GM18858 (cell line): Measurements from ENCODE around the gene MED17.

Source experiments
- ATAC-seq: cut with Tn5 transposase; IDR thresholded peaks from one replicate; pipeline ENCODE4 v1.9.1; 2021; ENCODE audit not compliant: unreplicated experiment

The MED17 gene

GRCh38 chr11:93846411-93846810, 62.3 kb downstream of the MED17 start:
- ATAC-seq, result no peak

DNA sequence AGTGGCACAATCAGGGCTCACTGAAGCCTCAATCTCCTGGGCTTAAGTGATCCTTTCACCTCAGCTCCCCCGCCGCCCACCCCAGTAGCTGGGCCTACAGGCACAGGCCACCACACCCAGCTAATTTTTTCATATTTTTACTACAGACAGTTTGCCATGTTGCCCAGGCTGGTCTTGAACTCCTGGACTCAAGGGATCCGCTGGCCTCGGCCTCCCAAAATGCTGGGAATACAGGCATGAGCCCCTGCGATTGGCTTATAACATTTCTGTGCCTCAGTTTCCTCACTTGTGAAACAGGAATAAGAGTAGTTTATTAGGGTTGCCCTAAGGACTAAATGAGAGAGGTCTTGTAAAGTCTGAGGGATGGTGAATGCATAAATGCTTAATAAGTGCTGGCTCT, 65.1 kb downstream of the MED17 start:
- no peak for ATAC-seq

GRCh38 chr11:93849751-93850593, 65.9 kb downstream of the MED17 start:
- ATAC-seq, result no peak

- ATAC-seq, result no peak
These were observed 66.5 kb downstream of the MED17 start, which contains the start of gene VSTM5 for GRCh38 chr11:93850594-93851018. TSS of gene VSTM5 (minus strand) at chr11:93850618. CDS start at chr11:93850502, 116 bp downstream.

DNA sequence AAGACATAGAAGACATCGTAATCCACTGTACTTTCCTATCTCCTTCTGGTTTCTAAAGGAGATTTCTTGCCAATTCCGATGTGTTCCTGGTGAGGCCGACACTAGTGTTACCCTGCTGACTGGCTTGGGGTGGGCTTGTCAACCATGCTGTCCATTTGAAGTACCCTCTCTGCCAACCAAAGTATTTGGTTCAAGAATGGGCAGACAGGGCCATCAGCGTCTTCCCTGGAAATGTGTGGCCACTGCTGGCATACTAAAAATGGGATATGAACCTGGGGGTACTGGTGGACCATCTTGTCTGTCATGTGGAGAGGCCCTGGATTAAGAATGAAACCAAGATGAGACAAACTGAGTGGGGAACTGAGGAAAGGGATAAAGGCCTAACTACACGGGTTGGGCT, 68.2 kb downstream of the MED17 start:
- no peak for ATAC-seq

GRCh38 chr11:93857413-93858120, 73.5 kb downstream of the MED17 start:
- ATAC-seq, result no peak

DNA sequence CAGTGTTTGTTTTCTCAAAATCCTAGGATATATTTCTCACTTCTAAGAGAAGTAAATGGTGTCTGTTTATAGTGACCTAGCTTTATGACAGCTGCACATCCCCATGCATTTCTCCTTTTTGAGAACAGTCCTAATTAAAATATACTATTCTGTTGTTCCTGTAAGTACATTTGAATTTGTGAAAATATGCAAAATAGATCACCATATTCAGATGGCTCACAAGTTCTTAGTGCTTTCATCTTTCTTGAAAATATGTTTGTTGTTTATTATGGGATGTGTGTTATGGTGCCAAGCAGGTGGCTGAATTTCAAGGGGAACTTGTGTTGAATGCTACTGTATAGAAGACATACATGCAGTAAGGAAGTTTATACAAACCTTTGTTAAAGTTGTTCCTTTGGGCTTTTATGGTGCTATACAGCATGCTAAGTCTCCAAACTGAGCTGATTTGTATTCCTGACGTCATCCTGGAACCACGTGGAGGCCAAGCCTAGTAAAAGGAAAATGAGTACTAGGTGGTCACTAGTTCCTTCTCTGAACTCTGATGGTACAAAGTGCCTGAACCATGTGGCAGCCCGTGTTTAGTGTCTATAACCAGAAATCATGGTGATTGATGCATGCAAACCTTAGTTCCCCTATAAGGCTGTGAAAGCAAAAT, 74.2 kb downstream of the MED17 start:
- ATAC-seq, result no peak

DNA sequence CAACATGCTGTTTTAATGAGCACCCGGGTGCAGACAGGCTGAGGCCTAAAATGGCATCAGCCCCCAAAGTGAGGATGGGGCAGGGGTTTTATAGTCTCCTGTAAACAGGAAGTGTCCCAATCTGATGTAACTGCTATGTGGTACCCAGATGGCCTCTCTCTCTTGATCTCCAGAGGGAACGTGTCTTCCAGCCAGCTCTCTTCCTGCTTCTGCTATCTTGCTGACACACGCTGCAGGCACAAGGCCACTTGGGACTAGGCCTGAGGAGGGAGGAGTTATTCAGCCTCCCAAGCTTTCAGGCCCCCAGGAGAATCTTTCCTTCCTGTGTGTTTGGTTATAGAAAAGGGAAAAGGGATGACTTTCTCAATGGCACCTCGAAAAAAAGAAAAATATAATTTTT, 77.7 kb downstream of the MED17 start:
- no peak for ATAC-seq
